ENCODE results near the gene SEMA7A. TPM values are rescaled to one million over a fixed set of nuclear protein-coding genes. Genes with fewer than 3 reads are reported as not detected.

Gene SEMA7A
- polyA plus RNA-seq, 1 experiment = 22.7 TPM

DNA sequence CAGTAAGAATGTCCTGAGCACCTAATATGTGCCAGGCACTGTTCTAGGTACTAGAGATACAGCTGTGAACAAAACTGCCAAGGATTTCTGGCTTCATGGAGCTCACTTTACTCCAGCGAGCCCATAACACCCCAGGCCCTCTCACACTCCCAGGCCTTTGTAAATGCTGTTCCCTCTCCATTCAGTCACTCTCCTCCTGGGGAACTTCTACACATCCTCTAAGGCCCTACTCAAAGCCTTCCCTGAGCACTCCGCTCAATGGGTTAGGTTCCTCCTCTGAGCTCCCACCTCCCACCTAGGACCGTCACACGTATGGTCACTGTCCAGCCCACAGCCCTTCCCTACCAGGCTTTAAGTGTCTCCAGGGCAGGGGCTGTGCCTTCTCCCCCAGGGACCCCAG, 27.2 kb downstream of the SEMA7A start:
- Histone ChIP-seq H3K36me3 (ENCODE audit: control insufficient read depth, insufficient read depth, low read length) (peaks cover 11% of the 10 kb centered on the region), H3K4me3 (ENCODE audit: low read depth, low read length) (no peak overlapping the region), H3K27me3 (ENCODE audit: control insufficient read depth, insufficient read depth, low read length) (no peaks in the 10 kb centered on the region)
- TF ChIP-seq, protein P1, sequence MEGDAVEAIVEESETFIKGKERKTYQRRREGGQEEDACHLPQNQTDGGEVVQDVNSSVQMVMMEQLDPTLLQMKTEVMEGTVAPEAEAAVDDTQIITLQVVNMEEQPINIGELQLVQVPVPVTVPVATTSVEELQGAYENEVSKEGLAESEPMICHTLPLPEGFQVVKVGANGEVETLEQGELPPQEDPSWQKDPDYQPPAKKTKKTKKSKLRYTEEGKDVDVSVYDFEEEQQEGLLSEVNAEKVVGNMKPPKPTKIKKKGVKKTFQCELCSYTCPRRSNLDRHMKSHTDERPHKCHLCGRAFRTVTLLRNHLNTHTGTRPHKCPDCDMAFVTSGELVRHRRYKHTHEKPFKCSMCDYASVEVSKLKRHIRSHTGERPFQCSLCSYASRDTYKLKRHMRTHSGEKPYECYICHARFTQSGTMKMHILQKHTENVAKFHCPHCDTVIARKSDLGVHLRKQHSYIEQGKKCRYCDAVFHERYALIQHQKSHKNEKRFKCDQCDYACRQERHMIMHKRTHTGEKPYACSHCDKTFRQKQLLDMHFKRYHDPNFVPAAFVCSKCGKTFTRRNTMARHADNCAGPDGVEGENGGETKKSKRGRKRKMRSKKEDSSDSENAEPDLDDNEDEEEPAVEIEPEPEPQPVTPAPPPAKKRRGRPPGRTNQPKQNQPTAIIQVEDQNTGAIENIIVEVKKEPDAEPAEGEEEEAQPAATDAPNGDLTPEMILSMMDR (IDR thresholded peaks at IDR 0.05; ENCODE audit: insufficient read depth, low read depth, low read length) = no peak
- ChIA-PET POLR2A (no interaction called here), CTCF (interaction anchor here (1.0 to 1.6 kb wide), 4 partner anchors 18 to 33 kb away, joined by 3 to 8 read pairs (median 5); no protein-coding TSS in a partner anchor)
- DNase-seq (ENCODE audit: low read depth) = no peak

DNA sequence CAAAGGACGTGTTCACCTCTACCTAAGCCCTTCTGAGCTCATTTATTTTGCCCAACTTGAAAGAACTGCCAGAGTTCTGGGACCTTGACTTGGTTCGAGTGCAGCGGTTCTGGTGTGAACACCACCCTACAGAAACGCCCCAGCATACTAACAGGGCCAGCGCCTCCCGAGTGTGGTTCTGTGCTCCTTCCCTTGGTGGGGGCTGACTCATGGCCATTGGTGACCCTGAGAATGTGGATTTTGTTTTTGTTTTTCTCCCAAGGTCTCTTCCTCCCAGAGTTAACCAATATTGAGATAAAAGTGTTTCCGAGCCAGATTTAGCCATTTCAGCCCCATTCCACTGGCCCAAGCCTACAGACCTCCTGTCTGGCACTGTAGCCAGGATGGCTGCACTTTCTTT, 27.9 kb downstream of the SEMA7A start:
- ChIA-PET CTCF (interaction anchor here (1.0 to 3.6 kb wide), 2 partner anchors 20 to 23 kb away, joined by 3 to 19 read pairs; no protein-coding TSS in a partner anchor), POLR2A (no interaction called here)
- no peaks in the 10 kb centered on the region for H3K27me3 ChIP-seq (ENCODE audit: control insufficient read depth, insufficient read depth, low read length)
- no peak for DNase-seq (ENCODE audit: low read depth)
- peaks cover 6% of the 10 kb centered on the region for H3K36me3 ChIP-seq (ENCODE audit: control insufficient read depth, insufficient read depth, low read length)
- no peak overlapping the region for H3K4me3 ChIP-seq (ENCODE audit: low read depth, low read length)
- TF ChIP-seq, protein P1 (IDR thresholded peaks at IDR 0.05; ENCODE audit: insufficient read depth, low read depth, low read length) = no peak

DNA sequence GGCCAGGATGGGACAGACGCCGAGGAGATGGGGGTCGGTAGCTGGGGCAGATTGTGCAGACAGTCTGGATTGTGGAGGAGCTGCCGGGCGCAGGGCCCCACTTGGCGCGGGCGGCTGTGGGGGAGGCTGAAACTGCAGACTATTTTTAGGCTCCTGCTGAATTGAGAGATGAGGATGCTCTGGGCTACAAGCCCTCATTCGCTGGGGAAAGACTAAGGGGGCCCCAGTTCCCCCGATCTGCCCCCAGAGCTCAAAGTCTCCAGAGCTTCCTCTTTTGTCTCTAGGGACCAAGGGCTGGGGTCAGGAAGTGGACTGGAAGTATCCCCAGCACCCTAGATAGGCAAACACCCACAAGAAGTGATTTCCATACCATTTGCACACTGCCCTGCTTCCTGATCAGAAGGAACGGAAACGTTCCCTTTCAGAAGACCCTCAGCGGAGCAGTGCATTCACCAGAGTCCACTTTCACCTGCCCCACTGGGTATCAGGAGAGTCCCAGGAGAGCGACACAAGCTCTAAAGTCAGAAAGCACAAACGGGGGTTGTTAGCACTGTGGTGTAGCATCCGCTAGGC, 29.7 kb downstream of the SEMA7A start:
- CTCF ChIA-PET = interaction anchor here (0.6 to 3.6 kb wide), 4 partner anchors 15 to 23 kb away, joined by 3 to 19 read pairs (median 4); no protein-coding TSS in a partner anchor
- Histone ChIP-seq H3K4me3 (ENCODE audit: low read depth, low read length) (no peak overlapping the region), H3K27me3 (ENCODE audit: control insufficient read depth, insufficient read depth, low read length) (no peaks in the 10 kb centered on the region), H3K36me3 (ENCODE audit: control insufficient read depth, insufficient read depth, low read length) (no peaks in the 10 kb centered on the region)
- TF ChIP-seq, protein P1 (IDR thresholded peaks at IDR 0.05; ENCODE audit: insufficient read depth, low read depth, low read length) = no peak
- POLR2A ChIA-PET = no interaction called here
- no peak for DNase-seq (ENCODE audit: low read depth)

DNA sequence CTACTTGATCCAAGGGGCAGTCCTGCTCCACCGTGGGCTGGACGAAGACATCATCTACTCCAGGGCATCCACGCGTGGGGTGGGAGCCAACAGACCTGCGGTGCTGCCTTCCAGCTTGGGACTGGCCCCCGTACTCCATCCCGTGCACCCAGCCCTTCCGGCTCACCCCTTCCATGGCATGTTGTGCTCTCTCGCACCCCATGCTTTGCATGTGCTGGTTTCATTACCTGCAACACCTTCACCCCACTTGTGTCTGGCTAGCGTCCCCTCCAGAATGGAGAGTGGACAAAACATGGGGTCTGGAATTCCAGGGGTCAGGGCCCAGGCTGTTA, 30.2 kb downstream of the SEMA7A start:
- H3K4me3 ChIP-seq (ENCODE audit: low read depth, low read length) = no peak overlapping the region
- H3K36me3 ChIP-seq (ENCODE audit: control insufficient read depth, insufficient read depth, low read length) = no peaks in the 10 kb centered on the region
- no peak for DNase-seq (ENCODE audit: low read depth)
- H3K27me3 ChIP-seq (ENCODE audit: control insufficient read depth, insufficient read depth, low read length) = no peaks in the 10 kb centered on the region
- ChIA-PET POLR2A (no interaction called here), CTCF (interaction anchor here (0.7 to 3.6 kb wide), 4 partner anchors 16 to 22 kb away, joined by 3 to 19 read pairs (median 5); no protein-coding TSS in a partner anchor)
- TF ChIP-seq, protein P1 (IDR thresholded peaks at IDR 0.05; ENCODE audit: insufficient read depth, low read depth, low read length) = no peak

DNA sequence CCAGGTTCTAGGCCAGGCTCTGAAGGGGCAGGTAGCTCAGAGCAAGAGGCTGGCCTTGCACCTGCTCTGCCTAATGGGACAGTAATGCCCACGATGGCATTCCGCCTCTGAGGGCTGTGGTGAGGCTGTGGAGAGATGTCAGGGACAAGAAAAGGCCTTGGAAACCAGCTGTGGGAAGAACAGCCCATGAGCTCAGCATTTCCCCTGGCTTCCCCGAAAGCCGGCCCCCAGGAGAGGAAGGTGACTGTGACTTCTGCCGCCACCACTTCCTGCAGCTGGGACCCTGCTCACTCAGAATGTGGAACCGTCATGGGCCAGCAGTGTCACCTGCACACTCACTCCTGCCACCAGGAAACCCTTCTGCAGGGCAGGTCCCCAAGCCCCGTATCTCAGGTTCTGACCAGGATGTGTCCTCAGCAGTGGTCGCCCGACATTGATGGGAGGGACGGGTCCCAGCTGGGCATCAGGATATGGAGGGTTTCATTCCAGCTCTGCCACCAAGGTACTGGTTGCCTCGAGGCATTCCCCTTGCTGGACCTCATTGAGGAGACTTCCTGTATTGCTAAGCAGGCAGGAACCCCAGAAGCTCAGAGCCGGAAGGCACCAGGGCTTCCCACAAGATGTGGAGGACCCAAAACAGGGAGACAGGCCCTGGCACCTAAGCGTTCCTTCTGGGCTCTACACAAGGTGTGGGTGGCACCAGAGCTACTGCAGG, 30.7 kb downstream of the SEMA7A start:
- TF ChIP-seq, protein P1 (IDR thresholded peaks at IDR 0.05; ENCODE audit: insufficient read depth, low read depth, low read length) = no peak
- Histone ChIP-seq H3K27me3 (ENCODE audit: control insufficient read depth, insufficient read depth, low read length) (no peaks in the 10 kb centered on the region), H3K4me3 (ENCODE audit: low read depth, low read length) (no peak overlapping the region), H3K36me3 (ENCODE audit: control insufficient read depth, insufficient read depth, low read length) (no peaks in the 10 kb centered on the region)
- POLR2A ChIA-PET = no interaction called here
- DNase-seq (ENCODE audit: low read depth) = no peak
- CTCF ChIA-PET = interaction anchor here (0.7 to 3.6 kb wide), 4 partner anchors 16 to 22 kb away, joined by 3 to 19 read pairs (median 5); no protein-coding TSS in a partner anchor
